H7 (cell line): ENCODE results near the gene GBP1. TPM values are rescaled to one million over a fixed set of nuclear protein-coding genes. Genes with fewer than 3 reads are reported as not detected.
A peak's percentile ranks its signal among the peaks of the same experiment; 100 is the strongest.

ENCODE experiments used
- DNase-seq: peaks from one replicate; pipeline ENCODE4 v3.0.0; 2012
- H3K27me3 ChIP-seq: 2 replicates; pipeline ENCODE4 v1.6.0; 2011; ENCODE audit warnings: mild to moderate bottlenecking, low read length; ENCODE audit not compliant: control insufficient read depth, insufficient read depth
- H3K36me3 ChIP-seq: replicated peaks from 2 replicates; pipeline ENCODE4 v1.5.1; 2011; ENCODE audit warnings: low read length; ENCODE audit not compliant: control insufficient read depth, insufficient read depth
- H3K4me3 ChIP-seq: 2 replicates; pipeline ENCODE4 v1.5.1; 2011; ENCODE audit warnings: low read depth, mild to moderate bottlenecking, control low read depth, low read length, moderate library complexity; ENCODE audit not compliant: insufficient read depth
- total RNA-seq: library from RNA; depleted of rRNA; stranded (reverse); fragments of >200 nt; shearing (Covaris generic); gene quantifications from 2 replicates; pipeline ENCODE4 v1.2.3, GENCODE V29; 2014; rRNA removed

GBP1 gene, protein sequence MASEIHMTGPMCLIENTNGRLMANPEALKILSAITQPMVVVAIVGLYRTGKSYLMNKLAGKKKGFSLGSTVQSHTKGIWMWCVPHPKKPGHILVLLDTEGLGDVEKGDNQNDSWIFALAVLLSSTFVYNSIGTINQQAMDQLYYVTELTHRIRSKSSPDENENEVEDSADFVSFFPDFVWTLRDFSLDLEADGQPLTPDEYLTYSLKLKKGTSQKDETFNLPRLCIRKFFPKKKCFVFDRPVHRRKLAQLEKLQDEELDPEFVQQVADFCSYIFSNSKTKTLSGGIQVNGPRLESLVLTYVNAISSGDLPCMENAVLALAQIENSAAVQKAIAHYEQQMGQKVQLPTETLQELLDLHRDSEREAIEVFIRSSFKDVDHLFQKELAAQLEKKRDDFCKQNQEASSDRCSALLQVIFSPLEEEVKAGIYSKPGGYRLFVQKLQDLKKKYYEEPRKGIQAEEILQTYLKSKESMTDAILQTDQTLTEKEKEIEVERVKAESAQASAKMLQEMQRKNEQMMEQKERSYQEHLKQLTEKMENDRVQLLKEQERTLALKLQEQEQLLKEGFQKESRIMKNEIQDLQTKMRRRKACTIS
- not detected in 2 replicates for total RNA-seq

DNA sequence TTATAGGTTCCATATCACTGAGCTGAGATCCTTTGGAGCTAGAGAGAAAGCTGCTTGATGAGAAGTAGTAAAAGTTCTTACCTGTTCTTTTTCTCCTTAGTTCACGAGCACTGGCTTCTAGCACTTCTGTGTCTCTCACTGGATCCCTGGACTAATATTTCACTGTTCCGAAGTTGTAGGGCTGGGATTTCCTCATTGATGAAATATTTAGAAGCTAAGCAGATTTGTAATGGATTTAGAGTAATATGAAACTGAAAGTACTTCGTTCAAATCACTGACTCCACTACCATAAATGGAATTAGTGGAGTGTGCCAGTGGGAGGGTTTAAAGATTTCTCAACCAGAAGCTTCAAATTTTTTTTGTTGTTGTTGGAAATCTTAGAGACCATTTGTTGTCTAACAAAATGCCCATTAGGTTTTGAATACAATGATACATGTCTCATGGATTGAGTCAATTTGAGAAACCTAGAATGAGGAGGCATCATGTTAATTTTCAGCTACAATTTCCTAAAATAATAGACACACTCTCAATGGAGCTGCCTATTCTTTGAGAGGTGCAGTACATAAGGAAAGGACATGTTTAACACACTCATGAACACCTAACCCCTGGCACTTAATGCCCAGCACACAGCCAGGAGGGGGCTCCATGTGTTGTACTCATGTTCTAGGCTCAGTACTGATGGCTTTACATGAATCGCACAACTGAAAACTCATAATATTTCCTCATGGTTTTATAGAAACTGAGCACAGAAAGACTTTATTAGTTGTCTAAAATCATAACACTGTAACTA lies at the start of gene GBP1:
TSS of gene GBP1 (minus strand) at position 130 of the 790 bp plus-strand sequence. CDS start 1,974 bp downstream, outside the sequence.
- Histone ChIP-seq H3K4me3 (no peak within 1 kb of the TSS), H3K36me3 (no peaks in the 10 kb centered on the region), H3K27me3 (no peaks in the 10 kb centered on the region)
- DNase-seq: no peak

DNA sequence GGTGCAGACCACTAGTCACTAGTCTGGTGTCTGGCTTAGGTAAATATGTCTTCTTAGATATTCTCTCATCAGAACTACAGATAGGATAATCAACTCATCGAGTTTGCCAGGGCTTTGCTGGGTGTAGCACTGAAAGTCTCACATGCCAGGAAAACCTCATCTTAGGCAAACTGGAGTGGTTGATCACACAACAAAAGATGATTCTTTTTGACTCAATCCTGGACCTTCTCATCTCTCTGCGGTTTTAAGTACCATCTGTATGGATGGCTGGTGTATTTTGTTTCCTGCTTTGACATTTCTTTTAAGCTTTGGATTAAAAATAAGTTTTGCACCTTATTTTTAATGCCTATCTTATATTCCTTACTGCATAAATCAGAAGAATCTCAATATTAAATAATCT lies 49.7 kb upstream of the GBP1 start:
- DNase-seq: no peak
- H3K4me3 ChIP-seq: no peak overlapping the region

DNA sequence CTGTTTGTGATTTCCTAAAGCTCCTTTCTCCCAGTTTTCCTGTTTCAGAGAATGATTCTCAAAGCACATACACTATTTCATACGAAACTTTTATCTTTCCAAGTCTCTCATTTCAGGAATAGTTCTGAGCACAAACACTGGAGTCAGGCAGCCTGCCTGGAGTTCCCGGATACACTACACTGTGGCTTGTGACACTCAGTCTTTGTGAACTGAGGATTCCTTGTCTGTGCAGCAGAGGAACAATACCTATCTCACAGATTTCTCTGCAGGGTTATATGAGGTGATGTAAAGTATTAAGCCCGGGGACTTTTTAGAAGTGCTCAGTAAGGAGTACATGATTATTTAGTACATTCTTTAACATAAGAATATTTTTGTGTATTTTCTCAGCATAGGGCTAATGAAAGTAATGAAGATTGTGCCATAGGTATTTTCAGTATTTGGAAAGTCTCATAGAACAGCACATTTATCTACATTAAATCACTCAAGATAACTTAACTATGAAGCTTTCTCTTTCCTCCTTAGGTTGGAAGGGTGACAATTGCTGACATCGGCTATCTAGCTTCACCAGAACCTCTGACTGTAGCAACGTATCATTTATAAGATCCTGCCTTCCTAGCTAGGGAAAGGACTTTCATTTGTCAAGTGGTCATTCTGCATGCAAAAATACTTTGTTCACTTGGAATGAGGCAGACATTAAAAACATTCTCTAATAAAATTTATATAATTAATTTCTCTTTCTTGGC lies 48.0 kb upstream of the GBP1 start:
- H3K36me3 ChIP-seq: no peaks in the 10 kb centered on the region
- H3K4me3 ChIP-seq: no peak overlapping the region
- H3K27me3 ChIP-seq: no peaks in the 10 kb centered on the region
- no peak for DNase-seq

More for the DNA sequence above, 49.7 kb upstream of the GBP1 start:
- no peaks in the 10 kb centered on the region for H3K27me3 ChIP-seq
- H3K36me3 ChIP-seq: no peaks in the 10 kb centered on the region

DNA sequence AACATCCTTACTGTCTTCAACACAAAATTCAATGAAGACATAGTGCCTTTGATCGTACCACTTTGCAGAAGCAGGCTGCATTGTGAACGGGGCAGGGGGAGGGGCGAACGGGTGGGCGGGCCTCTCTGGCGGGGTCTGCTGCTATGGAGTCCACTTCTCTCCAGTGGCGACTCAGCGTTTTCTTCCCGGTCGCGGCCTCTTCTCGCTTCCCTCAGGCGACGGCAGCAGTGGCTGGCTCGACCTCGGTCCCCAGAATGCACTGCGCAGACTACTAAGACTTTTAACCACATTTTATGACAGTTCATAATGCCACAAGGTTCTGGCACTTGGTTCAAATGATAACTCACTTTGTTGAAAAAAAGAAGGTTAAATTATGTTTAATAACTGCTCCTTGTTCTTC lies 39.7 kb upstream of the GBP1 start:
- DNase-seq: no peak
- no peaks in the 10 kb centered on the region for H3K27me3 ChIP-seq
- H3K36me3 ChIP-seq: no peaks in the 10 kb centered on the region
- H3K4me3 ChIP-seq: no peak overlapping the region

DNA sequence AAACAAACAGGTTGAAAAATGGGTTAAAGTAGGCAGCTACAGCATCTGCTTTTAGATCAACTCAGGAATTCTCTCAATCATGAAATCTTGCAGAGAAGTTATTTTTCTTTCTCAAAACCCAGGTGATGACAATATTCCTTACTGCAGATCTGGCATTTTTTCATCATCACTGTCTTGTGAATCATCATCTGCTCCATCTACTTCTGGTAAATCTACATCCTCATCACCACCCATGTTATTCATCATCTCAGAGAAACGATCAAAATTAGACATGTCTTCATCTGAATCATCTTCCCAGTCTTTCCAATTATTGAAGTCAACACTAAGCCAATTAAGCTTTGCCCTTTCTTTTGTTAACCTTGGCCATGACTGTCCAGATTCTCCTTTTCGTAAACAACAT lies 39.1 kb upstream of the GBP1 start:
- no peaks in the 10 kb centered on the region for H3K27me3 ChIP-seq
- H3K36me3 ChIP-seq: no peaks in the 10 kb centered on the region
- H3K4me3 ChIP-seq: no peak overlapping the region
- no peak for DNase-seq

DNA sequence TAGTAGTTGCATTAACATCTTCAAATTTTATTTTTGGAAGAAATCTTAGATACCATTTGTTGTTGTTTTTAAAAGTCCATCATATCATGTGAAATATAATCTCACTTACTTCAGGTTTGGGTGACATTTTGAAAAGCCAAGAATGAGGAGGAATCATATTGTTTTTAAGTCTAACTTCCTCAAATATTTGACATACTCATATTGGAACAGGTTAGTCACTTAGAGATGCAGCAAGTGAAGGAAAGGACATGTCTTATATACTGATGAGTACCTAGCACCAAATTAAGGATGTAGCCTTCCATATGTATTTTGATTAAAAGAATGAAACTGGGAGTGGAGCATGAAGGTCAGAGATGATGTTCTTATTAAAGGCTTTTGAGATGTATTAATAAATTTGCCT lies 37.0 kb upstream of the GBP1 start:
- DNase-seq: no peak
- H3K36me3 ChIP-seq: no peaks in the 10 kb centered on the region

DNA sequence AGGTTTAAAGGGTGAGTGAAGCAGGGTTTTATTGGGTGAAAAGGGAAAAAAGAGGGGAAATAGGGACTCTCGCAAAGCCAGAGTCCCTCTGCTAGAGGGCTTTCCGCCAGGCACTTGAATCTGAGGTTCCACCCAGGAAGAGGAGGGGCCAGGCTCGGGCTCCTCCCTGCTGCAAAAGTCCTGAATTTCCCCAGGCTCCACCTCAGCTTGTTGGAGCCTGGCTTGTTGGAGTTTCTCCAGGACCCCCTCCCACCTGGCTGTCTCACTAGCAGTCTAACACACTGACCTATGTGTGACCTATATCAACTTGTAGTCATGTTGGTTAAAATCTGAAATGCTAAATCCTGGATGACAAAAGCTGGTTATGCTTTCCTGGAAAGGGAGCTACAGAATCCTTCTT lies 35.4 kb upstream of the GBP1 start:
- no peaks in the 10 kb centered on the region for H3K27me3 ChIP-seq
- H3K36me3 ChIP-seq: no peaks in the 10 kb centered on the region
- DNase-seq: no peak
- H3K4me3 ChIP-seq: no peak overlapping the region

More for the DNA sequence above, 37.0 kb upstream of the GBP1 start:
- Histone ChIP-seq H3K27me3 (no peaks in the 10 kb centered on the region), H3K4me3 (no peak overlapping the region)

DNA sequence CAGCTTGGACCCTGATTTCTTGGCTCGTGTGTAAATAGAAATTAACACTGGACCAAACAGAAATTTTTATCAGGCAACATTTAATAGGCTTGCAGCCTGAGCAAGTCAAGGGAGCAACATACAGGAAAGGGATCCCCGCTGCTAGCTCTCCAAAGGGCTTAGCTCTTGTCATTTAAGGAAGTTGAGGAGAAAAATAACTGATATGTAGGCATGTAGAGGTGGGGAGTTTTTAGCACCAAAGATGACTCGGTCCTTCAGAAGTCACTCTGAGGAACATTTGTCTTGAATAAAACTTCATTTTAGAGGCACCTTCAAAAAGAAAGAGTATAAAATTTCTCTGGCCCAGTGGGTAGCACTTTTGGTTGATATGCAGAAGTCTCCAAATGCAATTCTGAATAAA lies 33.8 kb upstream of the GBP1 start:
- no peak overlapping the region for H3K4me3 ChIP-seq
- DNase-seq: no peak
- H3K27me3 ChIP-seq: no peaks in the 10 kb centered on the region
- no peaks in the 10 kb centered on the region for H3K36me3 ChIP-seq

DNA sequence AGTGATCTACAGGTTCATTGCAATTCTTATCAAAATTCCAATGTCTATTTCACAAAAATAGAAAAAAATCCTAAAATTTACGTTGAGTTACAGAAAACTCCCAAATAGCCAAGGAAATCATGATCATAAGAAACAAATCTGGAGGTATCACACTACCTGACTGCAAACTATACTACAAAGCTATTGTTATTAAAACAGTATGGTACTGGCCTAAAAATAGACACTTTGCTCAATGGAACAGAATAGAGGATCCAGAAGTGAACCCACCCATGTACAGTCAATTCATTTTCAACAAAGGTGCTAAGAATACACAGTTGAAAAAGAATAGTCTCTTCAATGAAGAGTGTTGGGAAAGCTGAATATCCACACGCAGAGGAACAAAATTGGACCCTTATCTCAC lies 30.7 kb upstream of the GBP1 start:
- Histone ChIP-seq H3K27me3 (no peaks in the 10 kb centered on the region), H3K4me3 (no peak overlapping the region), H3K36me3 (no peaks in the 10 kb centered on the region)
- DNase-seq: no peak

DNA sequence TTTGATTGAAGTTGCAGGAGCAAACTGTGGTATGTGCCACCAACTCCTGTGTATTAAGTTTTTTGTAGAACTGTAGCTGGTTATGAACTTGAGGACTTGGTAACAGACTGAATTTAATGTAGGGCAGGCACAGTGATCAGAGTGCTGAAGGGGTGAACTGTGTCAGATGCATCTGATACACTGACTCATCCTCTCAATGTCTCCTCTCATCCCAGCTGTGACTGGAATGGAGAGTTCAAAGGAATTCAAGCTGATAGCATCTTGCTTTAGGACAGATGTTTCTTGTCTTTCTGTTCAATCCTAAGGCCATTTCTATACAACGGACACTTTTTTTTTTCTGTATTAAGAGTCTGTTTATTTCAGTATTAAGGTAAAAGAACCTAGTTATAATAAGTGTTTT lies 25.0 kb upstream of the GBP1 start:
- Histone ChIP-seq H3K27me3 (no peaks in the 10 kb centered on the region), H3K36me3 (no peaks in the 10 kb centered on the region), H3K4me3 (no peak overlapping the region)
- DNase-seq: no peak

DNA sequence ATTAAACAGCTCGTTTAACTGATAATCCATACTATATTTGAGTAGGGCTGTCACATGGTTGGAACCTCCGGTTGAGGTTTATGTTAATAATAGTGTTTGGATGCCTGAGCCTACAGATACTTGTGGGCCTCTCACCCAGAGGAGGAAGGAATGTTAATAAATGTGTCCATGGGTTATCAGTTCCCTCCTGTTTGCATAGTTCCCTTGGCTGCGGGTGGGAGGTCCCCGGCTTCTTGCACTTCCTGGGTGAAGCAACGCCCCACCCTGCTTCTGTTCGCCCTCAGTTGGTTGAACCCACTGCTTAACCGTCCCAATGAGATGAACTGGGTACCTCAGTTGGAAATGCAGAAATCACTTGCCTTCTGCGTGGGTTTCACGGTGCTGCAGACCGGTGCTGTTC lies 23.6 kb upstream of the GBP1 start:
- H3K27me3 ChIP-seq: no peaks in the 10 kb centered on the region
- no peak overlapping the region for H3K4me3 ChIP-seq
- DNase-seq: no peak
- H3K36me3 ChIP-seq: no peaks in the 10 kb centered on the region

DNA sequence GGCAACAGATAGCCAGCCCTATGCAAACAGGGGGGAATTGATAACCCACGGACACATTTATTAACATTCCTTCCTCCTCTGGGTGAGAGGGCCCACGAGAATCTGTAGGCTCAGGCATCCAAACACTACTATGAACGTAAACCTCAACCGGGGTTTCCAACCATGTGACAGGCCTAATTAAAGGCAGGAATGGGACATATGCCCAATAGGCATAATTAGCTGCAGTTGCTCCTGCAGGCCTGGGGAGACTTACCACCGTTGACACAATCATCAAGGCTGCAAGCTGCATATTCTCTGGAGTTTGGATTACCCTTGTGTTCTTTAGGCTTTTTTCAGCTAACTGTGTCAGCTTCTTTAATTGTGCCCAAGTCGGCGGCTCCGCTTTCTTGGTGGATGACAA lies 22.2 kb upstream of the GBP1 start:
- Histone ChIP-seq H3K4me3 (no peak overlapping the region), H3K36me3 (no peaks in the 10 kb centered on the region), H3K27me3 (no peaks in the 10 kb centered on the region)
- DNase-seq: no peak

DNA sequence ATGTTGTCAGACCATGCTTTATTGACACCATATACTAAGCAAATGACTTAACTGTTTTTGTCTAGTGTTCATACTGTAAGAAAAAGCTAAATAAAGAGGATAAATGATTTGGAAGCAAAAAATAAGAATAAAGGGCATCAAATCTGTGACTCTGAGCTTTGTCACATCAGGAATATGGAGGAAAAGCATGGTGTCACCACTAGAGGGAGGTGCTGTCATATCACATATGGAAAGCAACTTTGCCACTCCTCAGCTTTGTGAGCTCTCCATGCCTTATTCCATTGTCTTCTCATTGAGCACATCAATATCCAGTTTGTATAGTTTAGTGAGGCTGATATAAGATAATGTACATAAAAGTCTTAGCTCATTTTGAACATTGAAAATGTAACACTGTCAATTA lies 20.8 kb upstream of the GBP1 start:
- Histone ChIP-seq H3K27me3 (no peaks in the 10 kb centered on the region), H3K4me3 (no peak overlapping the region), H3K36me3 (no peaks in the 10 kb centered on the region)
- peak; percentile 57 for DNase-seq

DNA sequence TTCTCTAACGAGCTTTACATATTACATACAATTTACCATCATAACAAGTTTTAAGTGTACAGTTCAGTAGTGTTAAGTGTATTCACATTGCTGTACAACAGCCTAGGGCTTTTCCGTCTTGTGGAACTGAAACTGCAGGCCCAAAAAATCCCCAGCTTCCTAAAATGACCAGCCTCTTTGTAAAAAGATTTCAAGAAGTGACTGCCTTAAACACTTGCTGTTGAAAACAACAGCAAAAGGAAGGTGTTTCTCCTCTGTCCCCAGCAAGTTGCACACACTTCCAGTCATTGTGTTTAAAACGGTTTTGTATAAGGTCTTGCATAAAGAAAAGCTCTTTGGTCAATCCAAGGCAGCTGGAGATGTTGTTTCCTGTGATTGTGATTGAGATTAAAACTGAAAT lies 16.0 kb upstream of the GBP1 start:
- H3K4me3 ChIP-seq: no peak overlapping the region
- DNase-seq: no peak
- no peaks in the 10 kb centered on the region for H3K36me3 ChIP-seq
- no peaks in the 10 kb centered on the region for H3K27me3 ChIP-seq
